ENCODE results near the gene TBX18. TPM values are rescaled to one million over a fixed set of nuclear protein-coding genes. Genes with fewer than 3 reads are reported as not detected.
A peak's percentile ranks its signal among the peaks of the same experiment; 100 is the strongest.

TBX18 gene
- total and polyA plus RNA-seq, 10 of the 15 experiments (the other 5 are each of a cell fraction or from before 2014, with no cell fraction given), result 0.03 to 6.1 (median 0.17) TPM; not detected in 6

- 0% methylated on average over 1 of the region's 1 CpG for WGBS (ENCODE audit: insufficient coverage, insufficient replicate concordance, low lambda C conversion rate, missing lambda C conversion rate)
- intact Hi-C loops (cut with micrococcal nuclease; ENCODE audit: unreplicated experiment) (no loop called here), in situ Hi-C loops (cut with MboI) (no loop called here)
- BruUV-seq (replicated peaks), result no TSS peak
- no peak overlapping the region for H2AFZ ChIP-seq (ENCODE audit: control insufficient read depth, low read depth, low read length)
- ChIA-PET SMC1A (ENCODE audit: uncharacterized antibody, unreplicated experiment) (no interaction called here), CTCF (interaction anchor here (0.8 to 1.1 kb wide), 2 partner anchors 21 to 222 kb away, joined by 3 read pairs; no protein-coding TSS in a partner anchor), RAD21 (ENCODE audit: unreplicated experiment) (no interaction called here), POLR2A (no interaction called here)
- FAIRE-seq (no peak), DNase-seq (ENCODE audit: low read depth, low spot score) (no peak), ATAC-seq (peak; percentile 59)
- no peaks in the 10 kb centered on the region for H4K20me1 ChIP-seq (ENCODE audit: control insufficient read depth, insufficient read depth)
- H3K9ac ChIP-seq (ENCODE audit: control insufficient read depth, insufficient read depth, low read length), result no peak overlapping the region
- H3K4me1 ChIP-seq (ENCODE audit: control insufficient read depth, insufficient read depth, low read length), result no peaks in the 10 kb centered on the region
- no peak overlapping the region for H3K4me2 ChIP-seq (ENCODE audit: control insufficient read depth, insufficient read depth)
- TF ChIP-seq MYB (IDR thresholded peaks at IDR 0.05; ENCODE audit: borderline replicate concordance, low read depth, low read length) (no peak), SMAD5 (IDR thresholded peaks at IDR 0.05; ENCODE audit: low read depth) (no peak), ZNF217 (IDR thresholded peaks at IDR 0.05) (no peak), SIX5 (IDR thresholded peaks at IDR 0.05; ENCODE audit: low read depth, low read length, severe bottlenecking) (no peak), PKNOX1 (IDR thresholded peaks at IDR 0.05) (no peak), ESRRA (IDR thresholded peaks at IDR 0.05; ENCODE audit: low read length) (no peak), KDM1A (IDR thresholded peaks at IDR 0.05; ENCODE audit: borderline replicate concordance) (no peak), PBX3 (IDR thresholded peaks at IDR 0.05; ENCODE audit: insufficient replicate concordance, low read depth, low read length) (no peak), SMARCA5 (IDR thresholded peaks at IDR 0.05) (no peak), NFXL1 (IDR thresholded peaks at IDR 0.05; ENCODE audit: borderline replicate concordance) (no peak), CREB1 (IDR thresholded peaks at IDR 0.05; ENCODE audit: low read depth) (no peak), ZNF687 (IDR thresholded peaks at IDR 0.05) (no peak), PAX8 (IDR thresholded peaks at IDR 0.05) (no peak), IKZF1 (conservative IDR thresholded peaks at IDR 0.05) (no peak), MTA3 (IDR thresholded peaks at IDR 0.05; ENCODE audit: borderline replicate concordance, low read length) (no peak)
- H3K27ac ChIP-seq (ENCODE audit: control insufficient read depth, insufficient read depth), result no peak overlapping the region
- H3K27me3 ChIP-seq (replicated peaks in 1 of 2; ENCODE audit: control insufficient read depth in 2 of 2, insufficient read depth in 2 of 2, low read length in 1 of 2), result no peaks in the 10 kb centered on the region
- H3K79me2 ChIP-seq (ENCODE audit: control insufficient read depth, insufficient read depth, low read length), result no peaks in the 10 kb centered on the region
- H3K9me3 ChIP-seq (replicated peaks; ENCODE audit: control insufficient read depth, insufficient read depth, low read length), result no peaks in the 10 kb centered on the region
- H3K4me3 ChIP-seq, result no peak overlapping the region
- H3K36me3 ChIP-seq (ENCODE audit: control insufficient read depth in 2 of 2, insufficient read depth in 2 of 2, low read length in 1 of 2), result no peaks in the 10 kb centered on the region
Measured at GRCh38 chr6:84739866-84740208, 24.6 kb downstream of the TBX18 start.

Data from GM12878 (cell line).